K562 (cell line): Measurements from ENCODE around the gene SLC7A8. TPM values are rescaled to one million over a fixed set of nuclear protein-coding genes. Genes with fewer than 3 reads are reported as not detected.

Source experiments
- CBFA2T2 ChIP-seq: fragments of 450-650 bp; conservative IDR thresholded peaks from 2 replicates; pipeline ENCODE4 v1.6.1; 2017; ENCODE audit warnings: mild to moderate bottlenecking
- CBX1 ChIP-seq: sonication (generic); IDR thresholded peaks from 2 replicates; pipeline ENCODE4 v1.6.1; 2016; ENCODE audit warnings: antibody characterized with exemption, low read depth, mild to moderate bottlenecking
- DACH1 ChIP-seq: fragments of 450-650 bp; IDR thresholded peaks from 2 replicates; pipeline ENCODE4 v1.6.1; 2018; ENCODE audit not compliant: partially characterized antibody
- FOXA1 ChIP-seq: fragments of 450-650 bp; IDR thresholded peaks from 2 replicates; pipeline ENCODE4 v1.6.1; 2016; ENCODE audit warnings: mild to moderate bottlenecking, borderline replicate concordance
- FOXA3 ChIP-seq, 2 experiments: fragments of 450-650 bp in 1 of 2; sonication (generic) in 1 of 2; formaldehyde crosslinking; IDR thresholded peaks in 1 of 2; conservative IDR thresholded peaks in 1 of 2; 2 replicates each; pipeline versions ENCODE4 v1.4.0 to v1.8.0; 2020 to 2022; ENCODE audit warnings: mild to moderate bottlenecking in 2 of 2, missing genetic modification reagents in 1 of 2
- PML ChIP-seq: IDR thresholded peaks from 2 replicates; pipeline ENCODE4 v1.6.1; 2012; ENCODE audit warnings: low read length, inconsistent platforms
- RFX5 ChIP-seq: IDR thresholded peaks from 2 replicates; pipeline ENCODE4 v1.6.1; 2011; ENCODE audit warnings: low read depth, mild to moderate bottlenecking, improper control_type of control experiment, low read length
- SIX5 ChIP-seq, 2 experiments: IDR thresholded peaks; 2 replicates each; pipeline ENCODE4 v1.6.1; 2011; ENCODE audit warnings: low read length in 2 of 2, borderline replicate concordance in 1 of 2, low read depth in 1 of 2, mild to moderate bottlenecking in 1 of 2, moderate library complexity in 1 of 2; ENCODE audit not compliant: insufficient read depth in 1 of 2
- SREBF2 ChIP-seq: sonication (generic); formaldehyde crosslinking; IDR thresholded peaks from 2 replicates; pipeline ENCODE4 v1.4.0; 2020; ENCODE audit warnings: mild to moderate bottlenecking, missing genetic modification reagents
- polyA plus RNA-seq, 8 experiments: library from polyadenylated mRNA; depleted of rRNA in 4 of 8; stranded (reverse) in 5 of 8; unstranded in 3 of 8; fragments of >200 nt; fragmentation: Nextera tagmentation in 2 of 8; fragmentation: Illumina TruSeq in 1 of 8; extraction: Ambion mirVana in 2 of 8; extraction: Trizol in 1 of 8; gene quantifications; 2 replicates each; pipeline versions ENCODE4 v1.2.1 to v1.2.3, GENCODE V29; 2011 to 2014; ENCODE audit warnings: inconsistent platforms in 1 of 8, missing spikeins in 1 of 8
- total RNA-seq, 7 experiments: library from RNA; depleted of rRNA in 6 of 7; stranded (reverse); fragments of >200 nt in 6 of 7; fragmentation: Illumina TruSeq in 2 of 7; extraction: Trizol in 2 of 7; gene quantifications; 2 replicates each; pipeline versions ENCODE4 v1.2.1 to v1.2.3, GENCODE V29; 2011 to 2021; ENCODE audit warnings: low replicate concordance in 1 of 7
- TF ChIP-seq, protein P1 (sequence below): IDR thresholded peaks from 3 replicates; pipeline ENCODE4 v1.6.1; 2011; ENCODE audit warnings: borderline replicate concordance, mild to moderate bottlenecking; ENCODE audit not compliant: insufficient read length, insufficient read depth
- TF ChIP-seq, protein P2 (sequence below): fragments of 450-650 bp; formaldehyde crosslinking; IDR thresholded peaks from 2 replicates; pipeline ENCODE4 v1.4.0; 2020; ENCODE audit warnings: mild to moderate bottlenecking, moderate library complexity
- TF ChIP-seq, protein P3 (sequence below): fragments of 250-450 bp; sonication (Bioruptor Pico); IDR thresholded peaks from 2 replicates; pipeline ENCODE4 v1.4.0; 2020
- TF ChIP-seq, protein P4 (sequence below), 2 experiments: IDR thresholded peaks in 1 of 2; conservative IDR thresholded peaks in 1 of 2; 2 replicates each; pipeline ENCODE4 v1.6.1; 2016; ENCODE audit warnings: low read depth in 2 of 2, mild to moderate bottlenecking in 1 of 2, missing compliant biosample characterization in 1 of 2, missing genetic modification characterization in 1 of 2, moderate library complexity in 1 of 2
- TF ChIP-seq, protein P5 (sequence below): sonication (generic); formaldehyde crosslinking; IDR thresholded peaks from 2 replicates; pipeline ENCODE4 v1.8.1; 2023; ENCODE audit warnings: mild to moderate bottlenecking, missing genetic modification reagents
- TF ChIP-seq, protein P6 (sequence below), 2 experiments: fragments of 450-650 bp in 1 of 2; sonication (generic) in 1 of 2; formaldehyde crosslinking in 1 of 2; IDR thresholded peaks in 1 of 2; conservative IDR thresholded peaks in 1 of 2; 2 replicates each; pipeline versions ENCODE4 v1.6.1 to v1.8.1; 2016 to 2023; ENCODE audit warnings: mild to moderate bottlenecking in 2 of 2, moderate library complexity in 2 of 2, inconsistent platforms in 1 of 2, missing genetic modification reagents in 1 of 2

The SLC7A8 gene
- total and polyA plus RNA-seq, 9 of the 15 experiments (the other 6 are each of a cell fraction or from before 2014, with no cell fraction given) = 2.0 to 33.0 (median 6.0) TPM

DNA sequence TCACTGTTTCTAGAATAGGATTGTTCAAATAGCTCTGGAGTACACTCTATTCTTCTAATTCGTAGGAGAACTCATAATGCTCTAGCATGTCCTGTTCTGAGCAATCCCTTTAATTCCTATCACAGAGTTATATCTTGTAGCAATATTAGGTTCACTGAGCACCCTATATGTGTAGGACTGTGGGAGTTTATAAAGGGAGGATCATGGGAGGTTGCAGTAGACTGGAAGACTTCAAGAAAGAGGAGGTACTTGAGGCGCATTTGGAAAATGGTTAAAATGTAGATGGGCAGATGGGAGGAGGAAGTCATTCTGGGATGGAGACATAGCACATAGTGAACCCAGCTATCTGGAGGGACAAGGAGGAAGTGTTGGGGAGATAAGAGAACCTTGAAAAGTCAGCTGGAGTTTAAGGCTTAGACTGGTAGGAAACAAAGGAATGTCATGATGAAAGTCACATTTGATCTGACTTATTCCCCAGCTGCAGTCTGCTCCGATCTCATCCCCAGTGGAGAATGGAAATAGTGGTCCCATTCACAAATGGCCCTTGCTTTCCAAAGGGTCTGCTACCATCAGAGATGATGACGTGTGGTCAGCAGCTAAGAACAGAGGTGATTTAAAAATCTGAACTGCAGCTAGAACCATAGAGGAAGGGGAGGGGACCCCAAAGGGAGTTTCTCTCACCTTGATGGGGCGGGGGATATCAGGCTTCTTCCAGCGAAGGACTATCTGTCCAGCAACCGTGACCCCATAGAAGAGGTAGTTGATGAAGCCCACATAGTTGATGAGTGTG is 54.3 kb downstream of the SLC7A8 start (continued):
- TF ChIP-seq, protein P1, sequence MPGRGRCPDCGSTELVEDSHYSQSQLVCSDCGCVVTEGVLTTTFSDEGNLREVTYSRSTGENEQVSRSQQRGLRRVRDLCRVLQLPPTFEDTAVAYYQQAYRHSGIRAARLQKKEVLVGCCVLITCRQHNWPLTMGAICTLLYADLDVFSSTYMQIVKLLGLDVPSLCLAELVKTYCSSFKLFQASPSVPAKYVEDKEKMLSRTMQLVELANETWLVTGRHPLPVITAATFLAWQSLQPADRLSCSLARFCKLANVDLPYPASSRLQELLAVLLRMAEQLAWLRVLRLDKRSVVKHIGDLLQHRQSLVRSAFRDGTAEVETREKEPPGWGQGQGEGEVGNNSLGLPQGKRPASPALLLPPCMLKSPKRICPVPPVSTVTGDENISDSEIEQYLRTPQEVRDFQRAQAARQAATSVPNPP = no peak
- peak; percentile 38; the same call in 1 of the 2 replicates for TF ChIP-seq PML
- no peak for TF ChIP-seq CBX1
- TF ChIP-seq RFX5 = no peak
- TF ChIP-seq, protein P2, sequence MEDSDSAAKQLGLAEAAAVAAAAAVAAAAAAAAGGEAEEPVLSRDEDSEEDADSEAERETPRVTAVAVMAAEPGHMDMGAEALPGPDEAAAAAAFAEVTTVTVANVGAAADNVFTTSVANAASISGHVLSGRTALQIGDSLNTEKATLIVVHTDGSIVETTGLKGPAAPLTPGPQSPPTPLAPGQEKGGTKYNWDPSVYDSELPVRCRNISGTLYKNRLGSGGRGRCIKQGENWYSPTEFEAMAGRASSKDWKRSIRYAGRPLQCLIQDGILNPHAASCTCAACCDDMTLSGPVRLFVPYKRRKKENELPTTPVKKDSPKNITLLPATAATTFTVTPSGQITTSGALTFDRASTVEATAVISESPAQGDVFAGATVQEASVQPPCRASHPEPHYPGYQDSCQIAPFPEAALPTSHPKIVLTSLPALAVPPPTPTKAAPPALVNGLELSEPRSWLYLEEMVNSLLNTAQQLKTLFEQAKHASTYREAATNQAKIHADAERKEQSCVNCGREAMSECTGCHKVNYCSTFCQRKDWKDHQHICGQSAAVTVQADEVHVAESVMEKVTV (CRISPR knock-in tag) = 0 out of 2 replicates have a peak, but pooled peaks have one; percentile 13
- TF ChIP-seq, protein P3, sequence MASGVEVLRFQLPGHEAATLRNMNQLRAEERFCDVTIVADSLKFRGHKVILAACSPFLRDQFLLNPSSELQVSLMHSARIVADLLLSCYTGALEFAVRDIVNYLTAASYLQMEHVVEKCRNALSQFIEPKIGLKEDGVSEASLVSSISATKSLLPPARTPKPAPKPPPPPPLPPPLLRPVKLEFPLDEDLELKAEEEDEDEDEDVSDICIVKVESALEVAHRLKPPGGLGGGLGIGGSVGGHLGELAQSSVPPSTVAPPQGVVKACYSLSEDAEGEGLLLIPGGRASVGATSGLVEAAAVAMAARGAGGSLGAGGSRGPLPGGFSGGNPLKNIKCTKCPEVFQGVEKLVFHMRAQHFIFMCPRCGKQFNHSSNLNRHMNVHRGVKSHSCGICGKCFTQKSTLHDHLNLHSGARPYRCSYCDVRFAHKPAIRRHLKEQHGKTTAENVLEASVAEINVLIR (CRISPR knock-in tag) = peak; percentile 16; the same call in 1 of the 2 replicates
- TF ChIP-seq, protein P4, sequence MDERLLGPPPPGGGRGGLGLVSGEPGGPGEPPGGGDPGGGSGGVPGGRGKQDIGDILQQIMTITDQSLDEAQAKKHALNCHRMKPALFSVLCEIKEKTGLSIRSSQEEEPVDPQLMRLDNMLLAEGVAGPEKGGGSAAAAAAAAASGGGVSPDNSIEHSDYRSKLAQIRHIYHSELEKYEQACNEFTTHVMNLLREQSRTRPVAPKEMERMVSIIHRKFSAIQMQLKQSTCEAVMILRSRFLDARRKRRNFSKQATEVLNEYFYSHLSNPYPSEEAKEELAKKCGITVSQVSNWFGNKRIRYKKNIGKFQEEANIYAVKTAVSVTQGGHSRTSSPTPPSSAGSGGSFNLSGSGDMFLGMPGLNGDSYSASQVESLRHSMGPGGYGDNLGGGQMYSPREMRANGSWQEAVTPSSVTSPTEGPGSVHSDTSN (CRISPR knock-in tag; IDR thresholded peaks at IDR 0.05; ENCODE audit: low read depth) = no peak
- TF ChIP-seq, protein P4 (tag; conservative IDR thresholded peaks at IDR 0.05; ENCODE audit: low read depth) = no peak
- TF ChIP-seq SIX5 (IDR thresholded peaks at IDR 0.05; ENCODE audit: borderline replicate concordance in 1 of 2, insufficient read depth in 1 of 2, low read depth in 1 of 2, low read length in 2 of 2) = no peak
- TF ChIP-seq SREBF2 = no peak
- peak; percentile 11 for TF ChIP-seq DACH1
- TF ChIP-seq FOXA3 (CRISPR knock-in tag; conservative IDR thresholded peaks at IDR 0.05 in 1 of 2, IDR thresholded peaks at IDR 0.05 in 1 of 2) = 0 out of 4 replicates have a peak, but pooled peaks of 1 of the 2 experiments have one; percentile 10
- TF ChIP-seq FOXA1 = no peak
- TF ChIP-seq, protein P5, sequence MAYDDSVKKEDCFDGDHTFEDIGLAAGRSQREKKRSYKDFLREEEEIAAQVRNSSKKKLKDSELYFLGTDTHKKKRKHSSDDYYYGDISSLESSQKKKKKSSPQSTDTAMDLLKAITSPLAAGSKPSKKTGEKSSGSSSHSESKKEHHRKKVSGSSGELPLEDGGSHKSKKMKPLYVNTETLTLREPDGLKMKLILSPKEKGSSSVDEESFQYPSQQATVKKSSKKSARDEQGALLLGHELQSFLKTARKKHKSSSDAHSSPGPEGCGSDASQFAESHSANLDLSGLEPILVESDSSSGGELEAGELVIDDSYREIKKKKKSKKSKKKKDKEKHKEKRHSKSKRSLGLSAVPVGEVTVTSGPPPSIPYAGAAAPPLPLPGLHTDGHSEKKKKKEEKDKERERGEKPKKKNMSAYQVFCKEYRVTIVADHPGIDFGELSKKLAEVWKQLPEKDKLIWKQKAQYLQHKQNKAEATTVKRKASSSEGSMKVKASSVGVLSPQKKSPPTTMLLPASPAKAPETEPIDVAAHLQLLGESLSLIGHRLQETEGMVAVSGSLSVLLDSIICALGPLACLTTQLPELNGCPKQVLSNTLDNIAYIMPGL (CRISPR knock-in tag) = no peak
- peak; percentile 81 for TF ChIP-seq CBFA2T2
- TF ChIP-seq, protein P6, sequence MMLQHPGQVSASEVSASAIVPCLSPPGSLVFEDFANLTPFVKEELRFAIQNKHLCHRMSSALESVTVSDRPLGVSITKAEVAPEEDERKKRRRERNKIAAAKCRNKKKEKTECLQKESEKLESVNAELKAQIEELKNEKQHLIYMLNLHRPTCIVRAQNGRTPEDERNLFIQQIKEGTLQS (IDR thresholded peaks at IDR 0.05) = no peak
- TF ChIP-seq, protein P6 (CRISPR knock-in tag; conservative IDR thresholded peaks at IDR 0.05) = no peak
